HG03558 (cell line): ENCODE results near the gene CD40.

ENCODE experiments used
- ATAC-seq: cut with Tn5 transposase; IDR thresholded peaks from one replicate; pipeline ENCODE4 v1.9.1; 2021; ENCODE audit warnings: moderate number of reproducible peaks; ENCODE audit not compliant: unreplicated experiment; ENCODE audit errors: extremely low read depth

Gene CD40

GRCh38 chr20:46139908-46140482, 21.9 kb downstream of the CD40 start:
- no peak for ATAC-seq

DNA sequence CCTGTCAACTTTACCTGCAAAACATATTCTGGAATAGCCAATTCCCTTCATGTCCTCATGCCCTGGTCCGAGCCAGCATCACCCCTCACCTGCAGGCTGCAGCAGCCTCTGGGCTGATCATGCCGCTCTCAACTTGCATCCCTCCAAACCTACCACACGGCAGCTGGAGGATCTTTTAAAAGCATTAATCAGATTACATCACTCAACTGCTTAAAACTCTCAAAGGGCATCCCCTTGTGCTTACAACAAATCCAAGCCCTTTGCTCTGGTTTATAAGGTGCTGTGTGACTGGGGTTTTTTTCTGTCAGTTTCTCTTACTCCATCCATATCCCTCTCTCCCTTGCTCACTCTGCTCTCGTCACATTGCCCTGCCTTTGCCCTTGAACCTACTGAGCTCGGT, 24.0 kb downstream of the CD40 start:
- ATAC-seq: no peak

DNA sequence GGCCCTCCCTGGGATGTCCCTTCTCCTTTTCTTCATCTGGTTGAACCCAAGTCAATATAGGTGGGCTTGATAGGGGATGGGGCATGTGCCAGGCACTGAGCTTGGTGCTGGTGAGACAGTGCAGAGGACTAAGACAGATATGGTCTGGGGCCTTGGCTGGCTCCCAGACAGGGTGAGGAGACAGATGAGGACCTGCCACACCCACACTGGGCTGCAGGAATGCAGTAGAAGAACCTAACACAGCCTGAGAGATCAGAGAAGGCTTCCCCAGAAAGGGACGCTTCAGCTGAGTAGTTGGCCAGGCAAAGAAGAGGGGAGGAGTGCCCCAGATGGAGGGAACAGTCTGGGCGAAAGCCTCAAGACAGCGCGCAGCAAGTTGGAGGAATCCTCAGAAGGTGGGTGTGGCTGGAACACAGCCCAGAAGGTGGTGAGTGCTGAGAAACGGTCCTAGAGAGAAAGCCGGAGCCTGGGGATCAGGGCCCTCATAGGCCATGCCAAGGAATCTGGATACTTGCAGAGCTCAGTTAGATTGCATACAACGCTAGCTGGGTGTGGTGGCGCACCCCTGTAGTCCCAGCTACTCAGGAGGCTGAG, 26.4 kb downstream of the CD40 start:
- no peak for ATAC-seq

DNA sequence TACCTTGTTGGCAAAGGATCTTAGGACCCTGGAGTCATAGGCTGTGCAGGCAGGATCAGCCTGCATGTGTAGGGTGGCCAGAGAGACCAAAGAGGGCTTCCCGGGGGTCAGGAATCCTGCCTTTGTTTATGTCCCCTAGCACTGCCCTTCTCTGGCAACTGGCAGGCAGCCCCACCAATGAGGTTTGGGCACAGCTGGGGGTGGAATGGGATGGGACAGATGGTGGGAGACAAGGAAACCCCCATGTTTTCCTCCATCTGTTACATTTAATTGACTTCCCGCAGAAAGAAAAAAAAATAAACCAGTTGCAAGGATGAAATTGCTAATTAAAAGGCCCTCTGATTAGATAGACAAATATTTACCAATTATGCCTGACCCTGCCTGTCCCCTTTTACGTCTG, 27.6 kb downstream of the CD40 start:
- no peak for ATAC-seq

DNA sequence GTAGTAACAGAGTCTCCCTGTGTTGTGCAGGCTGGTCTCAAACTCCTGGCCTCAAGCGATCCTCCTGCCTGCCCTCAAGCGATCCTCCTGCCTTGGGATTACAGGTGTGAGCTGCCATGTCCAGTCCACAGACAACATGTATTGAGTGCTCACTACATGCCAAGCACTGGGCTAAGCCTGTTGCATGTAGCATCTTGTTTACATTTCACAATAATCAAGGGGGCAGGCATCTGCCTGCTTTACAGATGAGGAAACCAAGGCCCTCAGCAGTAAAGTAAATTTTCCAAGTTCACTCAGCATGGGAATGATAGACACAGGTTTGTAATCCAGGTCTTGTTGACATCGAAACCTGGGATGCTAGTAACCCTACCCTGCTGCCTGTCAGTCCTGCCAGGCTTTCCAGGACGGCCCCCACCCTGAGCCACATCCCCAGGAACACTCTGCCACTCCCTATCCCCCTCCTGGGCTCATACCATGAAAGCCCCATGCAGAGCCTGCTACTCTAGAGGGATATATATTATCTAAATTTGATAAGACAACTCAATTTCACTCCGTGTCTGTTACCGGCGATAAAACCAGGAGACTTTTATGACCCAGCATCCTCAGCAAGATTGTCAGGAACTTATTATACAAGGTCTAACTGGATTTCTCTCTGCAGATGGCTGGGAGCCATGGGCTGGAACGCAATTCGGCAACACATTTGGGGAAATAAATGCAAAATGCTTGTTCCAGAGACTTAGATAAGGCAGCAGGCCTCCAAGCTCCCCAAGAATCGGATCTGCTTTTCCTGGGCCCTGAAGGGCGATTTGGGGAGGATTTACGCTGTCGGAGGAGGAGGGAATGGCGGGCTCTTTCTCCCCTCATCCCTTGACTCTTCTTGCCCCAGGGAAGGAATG, 30.4 kb downstream of the CD40 start:
- ATAC-seq: no peak

- ATAC-seq: no peak
Observed at GRCh38 chr20:46150943-46151342, 32.8 kb downstream of the CD40 start.

DNA sequence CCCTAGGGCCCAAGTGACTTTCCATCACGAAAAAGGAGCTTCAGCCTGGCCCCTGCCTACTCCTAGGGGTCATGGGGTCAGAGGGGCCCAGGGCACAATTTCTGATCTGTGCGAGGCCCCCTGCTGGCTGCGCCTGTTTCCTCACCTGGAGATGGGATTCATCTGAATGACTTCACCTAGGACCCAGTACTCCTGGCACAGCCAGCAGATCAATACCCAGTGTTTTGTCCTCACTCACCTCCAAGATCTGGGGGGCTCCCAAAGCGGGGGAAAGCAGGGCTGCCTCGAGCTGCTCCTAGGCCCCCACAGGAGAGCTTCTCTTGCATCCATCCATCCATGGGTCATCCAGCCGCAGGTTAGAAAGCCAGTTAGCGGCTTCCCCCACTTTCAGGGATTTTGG, 33.8 kb downstream of the CD40 start:
- no peak for ATAC-seq

DNA sequence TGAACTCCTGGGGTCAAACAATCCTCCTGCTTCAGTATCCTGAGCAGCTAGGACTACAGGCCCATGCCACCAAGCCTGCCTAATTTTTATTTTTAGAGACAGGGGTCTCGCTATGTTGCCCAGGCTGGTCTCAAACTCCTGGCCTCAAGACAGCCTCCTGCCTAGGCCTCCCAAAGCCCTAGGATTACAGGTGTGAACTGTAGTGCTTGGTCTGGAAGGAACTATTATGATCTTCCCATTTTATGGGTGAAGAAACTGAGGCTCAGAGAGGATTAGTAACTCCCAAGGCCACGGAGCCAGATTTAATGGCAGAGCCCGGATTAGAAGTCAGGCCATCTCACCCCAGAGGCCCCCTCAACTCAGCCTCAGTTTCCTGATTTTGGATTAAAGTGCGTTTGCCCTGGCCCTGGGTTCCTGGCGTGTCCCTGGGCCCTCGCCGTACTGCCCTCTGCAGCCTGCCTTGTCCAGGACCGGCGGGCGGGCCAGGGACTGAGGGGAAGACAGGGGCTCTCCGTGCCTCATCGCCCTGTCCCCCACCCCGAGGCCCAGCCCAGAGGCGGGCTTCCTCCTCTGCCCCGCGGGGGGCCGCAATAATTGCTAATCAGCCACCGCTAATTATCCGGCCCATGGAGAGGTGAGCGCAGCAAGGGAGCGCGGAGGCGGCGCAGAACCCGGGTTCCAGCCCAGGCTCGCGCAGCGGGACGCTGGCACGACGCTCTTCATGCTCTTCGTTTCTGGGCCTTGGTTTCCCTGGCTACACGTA, 34.9 kb downstream of the CD40 start:
- ATAC-seq: no peak

- no peak for ATAC-seq
Observed at GRCh38 chr20:46154305-46154704, 36.2 kb downstream of the CD40 start.

DNA sequence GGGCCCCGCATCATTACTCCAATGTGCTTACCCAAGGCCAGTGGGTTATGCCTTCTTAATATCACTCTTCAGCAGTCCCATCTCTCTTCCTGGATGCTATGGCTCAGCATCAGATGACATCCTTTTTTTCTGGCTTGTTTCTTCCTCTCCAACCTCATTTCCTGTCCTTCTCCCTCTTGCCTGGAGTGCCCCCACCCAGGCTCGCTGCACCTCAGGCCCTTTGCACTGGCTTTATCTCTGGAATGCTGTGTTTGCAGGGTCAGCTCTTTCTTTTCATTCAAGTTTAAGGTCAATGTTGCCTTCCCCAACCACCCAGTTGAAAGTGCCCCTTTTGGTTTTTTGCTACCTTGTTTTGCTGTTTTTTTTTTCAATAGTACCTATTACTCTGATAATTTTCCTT, 36.7 kb downstream of the CD40 start:
- ATAC-seq: no peak

GRCh38 chr20:46156065-46156464, 38.0 kb downstream of the CD40 start:
- ATAC-seq: no peak

GRCh38 chr20:46157076-46157592, 39.0 kb downstream of the CD40 start:
- ATAC-seq: no peak

- ATAC-seq: no peak
Observed at GRCh38 chr20:46157625-46158024, 39.5 kb downstream of the CD40 start.

DNA sequence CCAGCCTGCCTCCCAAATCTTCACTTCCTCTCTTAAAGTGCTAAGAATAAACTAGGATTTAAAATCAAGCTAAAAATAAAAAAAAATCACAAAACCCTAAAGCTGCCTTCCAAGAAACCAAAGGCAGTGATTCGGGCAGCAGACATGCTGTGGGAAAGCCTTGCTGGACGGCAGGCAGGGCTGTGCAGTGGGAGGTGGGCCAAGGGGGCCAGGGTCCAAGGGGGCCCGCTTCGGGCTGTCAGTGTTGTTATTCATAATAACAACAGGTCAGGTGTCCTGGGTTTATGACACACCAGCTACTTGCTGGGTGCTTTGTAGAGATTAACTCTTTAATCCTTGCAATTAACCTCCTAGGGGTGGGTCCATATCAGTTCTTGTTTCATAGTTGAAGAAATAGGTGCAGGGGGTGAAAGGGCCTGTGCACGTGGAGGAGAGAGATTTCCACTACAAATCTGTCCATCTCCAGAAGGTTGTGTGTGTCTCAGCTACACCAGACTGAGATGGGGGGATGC, 40.4 kb downstream of the CD40 start:
- no peak for ATAC-seq

DNA sequence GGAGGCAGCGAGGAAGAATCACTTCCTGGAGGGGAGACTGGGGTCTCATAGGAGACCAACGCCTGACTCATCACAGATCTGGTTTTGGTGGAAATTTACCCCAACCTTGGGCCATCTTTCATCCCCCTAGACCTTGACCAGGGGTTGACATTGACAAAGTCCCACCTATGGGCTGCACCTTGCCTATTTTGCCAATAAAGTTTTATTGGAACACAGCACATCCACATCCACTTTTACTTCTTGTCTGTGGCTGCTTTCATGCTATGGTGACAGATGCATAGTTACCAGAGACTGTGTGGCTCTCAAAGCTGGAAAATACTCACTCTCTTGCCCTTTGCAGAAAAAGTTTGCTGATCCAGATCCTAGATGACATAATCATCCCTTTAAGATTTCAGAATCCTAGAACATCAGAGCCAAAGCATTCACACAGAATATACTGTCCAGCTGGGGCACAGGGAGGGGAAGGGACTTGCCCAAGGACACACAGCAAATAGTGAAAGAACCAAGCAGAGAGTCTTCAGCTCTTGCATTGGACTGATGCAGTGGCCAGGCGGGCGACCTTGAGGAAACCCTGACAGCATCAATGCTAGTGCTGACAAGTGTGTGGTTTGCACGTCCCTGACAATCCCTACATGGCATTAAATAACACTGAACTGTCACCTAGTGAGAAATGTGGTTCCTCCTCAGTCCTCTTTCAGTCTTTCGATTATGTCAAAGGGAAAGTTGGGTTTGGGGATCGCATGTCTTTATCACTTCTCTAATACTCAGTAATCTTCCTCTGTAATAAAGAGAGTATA, 41.2 kb downstream of the CD40 start:
- ATAC-seq: no peak

DNA sequence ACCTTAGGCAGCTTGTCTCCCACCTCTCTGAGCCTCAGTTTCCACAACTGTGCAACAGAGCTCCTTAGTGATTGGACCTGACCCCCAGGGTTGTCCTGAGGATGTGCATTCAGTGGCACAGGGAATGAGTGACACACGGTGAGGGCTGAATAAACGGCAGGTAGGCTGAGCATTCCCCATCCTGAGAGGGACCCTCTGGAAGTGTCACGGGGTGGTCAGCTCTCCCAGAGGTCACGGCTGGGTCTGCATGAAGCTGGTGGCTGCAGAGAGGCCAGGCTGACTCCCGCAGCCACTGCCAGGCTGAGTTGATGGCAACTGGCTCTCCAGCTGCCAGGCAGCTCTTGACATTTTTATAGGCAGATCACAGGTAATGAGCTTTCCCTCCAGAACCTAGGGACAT, 42.5 kb downstream of the CD40 start:
- no peak for ATAC-seq

DNA sequence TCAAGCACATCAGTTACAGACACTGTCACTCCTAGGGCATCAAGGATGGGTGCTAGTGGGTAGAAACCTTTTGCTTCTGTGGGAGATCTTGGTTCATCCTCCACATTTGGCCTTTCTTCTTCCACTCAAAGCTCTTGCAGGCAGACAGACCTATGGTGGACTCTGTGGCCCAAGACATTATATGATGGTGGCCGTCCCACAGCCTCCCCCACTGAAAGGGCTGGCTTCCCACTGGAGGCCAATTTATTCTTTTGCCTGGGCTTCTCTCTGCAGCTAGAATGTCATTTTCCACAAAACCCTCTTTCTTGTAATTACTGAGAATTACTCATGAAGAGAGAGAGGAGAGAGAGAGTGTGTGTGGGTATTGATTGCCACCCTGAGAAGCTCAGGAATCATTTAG, 43.8 kb downstream of the CD40 start:
- no peak for ATAC-seq

- ATAC-seq: no peak
Observed at GRCh38 chr20:46164254-46164653, 46.1 kb downstream of the CD40 start.

DNA sequence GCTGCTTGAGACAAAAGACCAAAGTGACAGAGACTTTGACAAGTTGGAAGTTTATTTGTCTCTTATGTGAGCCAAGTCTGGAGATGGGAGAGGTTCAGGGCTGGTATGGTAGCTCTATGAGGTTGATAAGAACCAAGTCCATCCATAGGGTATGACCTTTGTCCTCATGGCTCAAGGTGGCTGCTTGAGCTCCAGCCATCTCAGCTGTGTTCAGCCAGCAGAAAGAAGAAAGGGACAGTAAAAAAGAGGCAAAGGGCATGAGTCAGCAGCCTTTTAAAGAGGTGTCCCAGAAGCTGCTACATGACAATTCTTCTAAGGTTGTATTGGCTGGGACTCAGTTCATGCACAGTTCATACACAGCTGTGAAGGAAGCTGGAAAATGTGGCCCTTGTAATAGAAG, 49.0 kb downstream of the CD40 start:
- ATAC-seq: no peak

- ATAC-seq: no peak
Observed at GRCh38 chr20:46168438-46168837, 50.3 kb downstream of the CD40 start.
